DOHH2 (cell line): ENCODE measurements around the gene ADAMTS8.

Experiments used
- CTCF ChIP-seq: fragments of 200-600 bp; sonication (generic); IDR thresholded peaks from one replicate; pipeline ENCODE4 v1.5.1; 2014; ENCODE audit warnings: antibody characterized with exemption, mild to moderate bottlenecking, low read depth, low read length; ENCODE audit not compliant: poor library complexity, severe bottlenecking
- EZH2phosphoT487 ChIP-seq: fragments of 200-600 bp; sonication (generic); IDR thresholded peaks from 2 replicates; pipeline ENCODE4 v1.6.1; 2017; ENCODE audit warnings: borderline replicate concordance, mild to moderate bottlenecking, antibody characterized with exemption, low read length, moderate library complexity, mixed read lengths

- TF ChIP-seq CTCF = no peak
- TF ChIP-seq EZH2phosphoT487 = no peak
Observed at GRCh38 chr11:130394615-130395014, 33.8 kb downstream of the ADAMTS8 start.
